GM19463 (cell line): ENCODE measurements around the gene DHX40.
"Not testable (repeated sequence)": the region's sequence is repeated elsewhere in the genome, so short reads cannot be mapped to it uniquely, and the experiment has no call there.

Experiments used
- ATAC-seq: cut with Tn5 transposase; IDR thresholded peaks from one replicate; pipeline ENCODE4 v1.9.1; 2021; ENCODE audit warnings: mild to moderate bottlenecking, moderate library complexity; ENCODE audit not compliant: unreplicated experiment

DHX40 gene

DNA sequence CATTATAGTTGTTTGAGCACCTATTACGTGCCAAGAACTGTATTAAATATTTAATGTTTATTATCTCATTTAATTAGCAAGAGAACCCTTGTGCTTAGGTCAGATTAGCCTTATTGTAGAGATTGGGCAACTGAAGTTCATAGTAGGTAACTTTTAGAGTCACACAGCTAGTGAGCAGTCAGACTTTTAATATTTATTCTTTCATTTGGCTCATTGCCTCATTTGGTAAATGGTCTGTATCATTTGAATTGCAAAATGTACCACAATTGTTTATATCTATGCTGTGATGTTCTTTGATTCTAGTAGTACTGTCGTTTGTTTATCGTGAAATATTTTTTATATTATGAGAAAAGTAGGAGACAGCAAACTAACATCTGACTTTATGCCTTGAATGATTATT is 61.9 kb downstream of the DHX40 start:
- ATAC-seq = no peak

DNA sequence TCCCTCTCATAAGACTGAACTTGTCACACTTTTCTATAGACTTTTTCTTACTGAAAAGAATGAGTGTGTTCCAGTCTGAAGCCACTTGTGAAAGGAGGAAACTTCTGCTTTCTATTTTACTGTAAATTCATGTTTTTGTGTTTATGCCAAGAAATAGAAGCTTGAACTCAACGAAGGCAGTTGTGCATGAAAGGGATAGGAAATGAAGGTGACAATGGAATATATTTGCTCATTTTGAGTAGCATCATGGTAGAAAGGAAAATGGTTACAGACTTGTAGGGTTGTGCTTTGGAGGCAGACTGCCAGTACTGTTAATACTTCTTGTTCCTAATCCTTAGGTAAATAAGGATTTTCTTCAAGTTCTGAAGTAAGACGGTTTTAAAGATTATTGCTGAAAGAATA is 62.4 kb downstream of the DHX40 start:
- no peak for ATAC-seq

DNA sequence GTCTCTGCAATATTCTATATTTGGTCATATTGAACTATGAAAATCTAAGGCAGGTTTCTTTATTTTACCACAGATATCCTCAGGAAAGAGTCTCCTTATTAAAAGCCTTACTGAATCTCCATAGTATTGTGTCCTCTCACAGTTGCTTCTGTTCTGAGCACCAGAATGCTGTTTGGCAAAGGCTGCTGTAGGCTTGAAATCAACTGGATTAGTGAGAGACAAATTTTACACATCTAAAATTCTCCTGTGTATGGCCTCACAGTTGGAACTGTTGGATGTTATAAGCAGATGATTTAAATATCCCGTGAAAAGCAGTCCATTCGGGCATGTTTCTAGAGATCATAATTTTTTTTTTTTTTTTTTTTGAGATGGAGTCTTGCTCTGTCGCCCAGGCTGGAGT is 63.8 kb downstream of the DHX40 start:
- no peak for ATAC-seq

DNA sequence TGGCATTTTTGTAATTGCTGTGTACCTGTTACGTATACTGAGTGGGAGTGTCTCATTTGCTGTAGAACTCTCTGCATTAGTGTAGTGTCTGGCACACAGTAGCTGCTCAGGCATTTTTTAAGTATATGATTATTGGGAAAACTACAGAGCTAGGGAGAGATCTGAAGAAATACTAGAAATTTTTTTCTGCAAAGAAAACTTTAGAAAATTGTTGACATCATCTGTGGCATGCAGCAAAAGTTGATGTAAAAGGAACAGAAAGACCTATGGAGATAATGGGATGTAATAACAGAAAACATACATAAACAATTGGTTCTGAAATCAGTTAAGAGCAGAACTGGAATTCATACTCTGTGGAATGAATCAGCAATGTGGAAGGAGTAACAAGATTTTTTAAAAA is 65.9 kb downstream of the DHX40 start:
- ATAC-seq = no peak

DNA sequence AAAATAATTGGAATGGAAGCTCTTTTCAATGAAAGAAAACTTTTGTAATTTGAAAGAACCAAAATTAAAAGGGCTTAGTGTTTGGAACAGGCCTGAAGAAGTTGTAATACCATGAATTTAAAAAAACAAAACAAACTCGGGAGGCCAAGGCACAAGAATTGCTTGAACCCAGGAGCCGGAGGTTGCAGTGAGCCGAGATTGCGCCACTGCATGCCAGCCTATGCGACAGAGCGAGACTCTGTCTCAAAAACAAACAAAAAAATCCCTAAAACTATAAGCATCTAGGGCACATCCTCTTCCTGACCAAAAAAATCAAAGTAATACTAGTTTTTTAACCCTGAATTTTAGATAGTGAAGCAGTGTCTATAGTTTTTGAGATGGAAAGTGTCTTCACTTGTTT is 67.0 kb downstream of the DHX40 start:
- ATAC-seq = no peak

DNA sequence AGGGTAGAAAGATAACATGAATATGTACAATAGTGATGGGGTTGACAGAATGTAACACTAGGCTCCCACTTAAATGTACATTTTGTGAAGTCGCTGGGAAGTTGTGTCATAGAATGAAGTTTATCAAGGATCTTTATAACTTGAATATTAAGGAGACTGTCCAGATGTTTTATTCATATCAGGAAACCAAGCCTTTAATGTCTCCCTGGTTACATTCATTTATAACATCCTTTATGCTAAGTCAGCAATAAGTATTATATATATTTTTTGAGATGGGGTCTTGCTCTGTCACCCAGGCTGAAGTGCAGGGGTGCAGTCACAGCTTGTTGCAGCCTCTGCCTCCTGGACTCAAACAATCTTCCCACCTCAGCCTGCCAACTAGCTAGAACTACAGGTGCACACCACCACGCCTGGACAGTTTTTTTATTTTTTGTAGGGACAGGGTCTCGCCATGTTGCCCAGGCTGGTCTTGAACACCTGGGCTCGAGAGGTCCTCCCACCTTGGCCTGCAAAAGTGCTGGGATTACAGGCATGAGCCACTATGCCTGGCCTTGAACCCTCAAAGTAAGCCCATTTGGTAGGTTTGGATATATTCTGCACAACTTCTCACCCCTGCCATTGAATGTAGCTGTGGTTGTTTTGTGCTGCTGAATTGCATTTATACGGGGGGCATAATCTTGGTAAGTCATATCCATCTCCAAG is 68.4 kb downstream of the DHX40 start:
- ATAC-seq = no peak

DNA sequence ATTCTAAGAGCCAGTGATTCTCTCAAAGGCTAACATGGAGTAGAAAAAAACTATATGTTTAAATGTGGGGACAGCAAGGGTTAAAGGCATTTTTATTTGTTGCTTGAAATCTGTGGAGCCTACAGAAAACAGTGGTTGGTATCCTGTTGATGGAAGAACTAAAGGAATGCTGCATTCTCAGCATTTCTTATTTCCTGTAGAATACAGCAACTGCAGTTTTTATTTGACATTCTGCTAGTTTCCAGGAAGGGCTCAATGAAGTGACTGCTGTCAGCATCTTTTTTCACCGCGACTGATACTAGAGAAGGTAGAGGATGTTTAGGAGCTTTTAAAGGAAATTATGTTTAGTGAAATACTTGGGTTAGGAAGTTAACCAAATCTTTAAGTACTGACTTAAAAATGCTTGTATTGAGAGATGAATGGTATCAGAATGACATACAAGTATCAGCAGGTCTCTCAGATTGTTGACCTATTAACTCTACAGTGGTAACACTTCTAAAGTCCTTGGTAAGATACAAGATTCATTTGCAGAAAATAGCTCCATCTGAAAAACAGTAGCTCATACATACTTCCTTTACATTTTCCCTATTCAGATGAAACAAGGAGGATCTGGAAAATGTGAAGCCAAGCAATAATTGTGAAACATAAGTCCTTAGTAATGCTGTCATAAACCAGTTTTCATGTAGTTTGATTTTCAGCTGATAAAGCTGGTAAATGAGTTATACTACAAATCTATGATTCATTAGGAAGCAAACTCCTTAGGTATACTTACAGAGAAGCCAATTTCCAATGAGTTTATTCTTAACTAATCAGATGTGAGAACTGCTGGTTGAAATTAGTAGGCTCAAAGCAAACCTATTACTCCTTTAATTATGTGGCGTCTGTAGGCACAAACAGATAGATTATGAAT is 69.5 kb downstream of the DHX40 start:
- ATAC-seq = peak; percentile 71

DNA sequence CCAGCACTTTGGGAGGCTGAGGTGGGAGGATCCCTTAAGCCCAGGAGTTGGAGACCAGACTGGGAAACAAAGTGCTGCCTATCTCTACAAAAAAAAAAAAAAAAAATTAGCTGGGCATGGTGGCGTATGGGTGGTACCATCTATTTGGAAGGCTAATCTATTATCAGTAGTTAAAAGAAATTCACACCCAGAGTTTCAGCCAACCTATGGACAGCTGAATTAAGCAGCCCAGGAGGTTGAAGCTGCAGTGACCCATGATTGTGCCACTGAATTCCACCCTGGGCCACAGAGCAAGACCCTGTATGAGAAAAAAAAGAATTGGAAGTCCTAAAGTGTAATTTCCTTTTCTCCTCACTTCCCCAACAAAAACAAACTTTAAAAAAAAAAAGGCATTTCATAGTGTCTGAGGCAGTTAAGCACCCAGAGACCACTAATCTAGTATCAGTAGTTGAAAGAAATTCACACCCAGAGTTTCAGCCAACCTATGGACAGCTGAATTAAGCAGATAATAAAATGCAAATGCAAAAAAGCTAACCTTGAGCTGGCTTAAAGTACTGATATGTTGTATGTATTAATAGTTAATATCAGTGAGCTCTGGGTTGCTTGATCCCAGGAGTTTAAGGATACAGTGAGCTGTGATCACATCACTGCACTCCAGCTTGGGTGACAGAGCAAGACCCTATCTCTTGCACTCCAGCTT is 72.4 kb downstream of the DHX40 start:
- no peak for ATAC-seq

DNA sequence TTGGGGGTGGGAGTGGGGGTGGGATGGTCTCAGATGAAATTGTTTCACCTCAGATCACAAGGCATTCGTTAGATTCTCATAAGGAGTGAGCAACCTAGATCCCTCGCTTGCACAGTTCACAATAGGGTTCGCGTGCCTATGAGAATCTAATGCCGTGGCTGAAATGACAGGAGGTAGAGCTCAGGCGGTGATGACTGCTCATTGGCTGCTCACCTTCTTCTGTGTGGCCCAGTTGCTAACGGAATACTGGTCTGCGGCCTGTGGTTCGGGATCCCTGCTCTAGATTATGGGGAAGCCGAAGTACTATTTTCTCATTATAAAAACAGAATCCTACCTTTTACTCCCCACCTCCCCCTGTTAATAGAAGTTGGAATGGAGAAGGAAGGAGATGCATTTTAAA is 73.1 kb downstream of the DHX40 start:
- no peak for ATAC-seq

DNA sequence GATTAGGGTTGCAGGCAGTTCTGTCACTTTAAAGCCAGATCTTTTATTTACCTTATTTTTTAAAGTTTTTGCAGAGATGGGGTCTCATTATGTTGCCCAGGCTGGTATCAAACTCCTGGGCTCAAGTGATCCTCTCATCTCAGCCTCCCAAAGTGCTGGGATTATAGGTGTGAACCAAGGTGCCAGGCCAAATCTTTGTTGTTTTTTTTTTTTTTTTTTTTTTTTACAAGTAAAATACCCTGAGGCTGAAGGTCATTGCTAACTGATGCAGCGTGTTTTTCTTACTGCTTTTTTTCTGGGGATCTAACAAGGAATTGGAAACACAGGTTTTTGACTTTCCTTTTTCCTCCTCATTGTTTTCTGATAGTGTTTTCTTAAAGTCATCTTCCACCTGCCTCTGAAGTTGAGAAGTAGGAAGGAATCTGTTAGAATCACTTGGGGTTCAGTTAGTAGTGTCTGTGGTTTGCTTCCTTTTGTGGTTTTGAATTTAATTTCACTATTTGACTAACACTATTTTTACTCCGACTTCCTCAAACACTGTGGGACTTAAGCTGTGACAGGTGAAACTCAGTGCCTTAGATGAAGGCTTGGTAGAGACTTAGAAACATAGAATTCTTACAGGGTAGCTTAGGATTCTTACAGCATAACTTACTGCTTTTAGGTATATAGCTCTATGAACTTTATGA is 76.5 kb downstream of the DHX40 start:
- peak; percentile 78 for ATAC-seq

DNA sequence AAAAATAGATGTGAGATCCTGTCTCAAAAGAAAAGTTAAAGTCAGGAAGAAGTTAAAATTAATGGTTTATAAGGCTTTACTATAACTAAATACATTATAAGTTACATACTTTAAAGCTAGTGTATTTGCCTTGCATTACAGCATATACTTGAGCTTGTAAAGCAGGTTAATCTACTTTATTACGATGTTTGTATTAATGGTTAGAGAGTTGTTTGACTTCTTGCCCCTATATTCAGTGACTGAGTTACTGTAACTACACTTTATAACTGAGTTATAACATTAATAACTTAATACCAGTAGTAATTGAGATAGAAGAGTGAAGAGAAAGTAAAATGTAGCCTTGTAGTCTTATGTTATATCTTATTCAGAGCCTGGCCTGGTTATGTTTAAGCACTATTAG is 77.2 kb downstream of the DHX40 start:
- ATAC-seq = no peak

DNA sequence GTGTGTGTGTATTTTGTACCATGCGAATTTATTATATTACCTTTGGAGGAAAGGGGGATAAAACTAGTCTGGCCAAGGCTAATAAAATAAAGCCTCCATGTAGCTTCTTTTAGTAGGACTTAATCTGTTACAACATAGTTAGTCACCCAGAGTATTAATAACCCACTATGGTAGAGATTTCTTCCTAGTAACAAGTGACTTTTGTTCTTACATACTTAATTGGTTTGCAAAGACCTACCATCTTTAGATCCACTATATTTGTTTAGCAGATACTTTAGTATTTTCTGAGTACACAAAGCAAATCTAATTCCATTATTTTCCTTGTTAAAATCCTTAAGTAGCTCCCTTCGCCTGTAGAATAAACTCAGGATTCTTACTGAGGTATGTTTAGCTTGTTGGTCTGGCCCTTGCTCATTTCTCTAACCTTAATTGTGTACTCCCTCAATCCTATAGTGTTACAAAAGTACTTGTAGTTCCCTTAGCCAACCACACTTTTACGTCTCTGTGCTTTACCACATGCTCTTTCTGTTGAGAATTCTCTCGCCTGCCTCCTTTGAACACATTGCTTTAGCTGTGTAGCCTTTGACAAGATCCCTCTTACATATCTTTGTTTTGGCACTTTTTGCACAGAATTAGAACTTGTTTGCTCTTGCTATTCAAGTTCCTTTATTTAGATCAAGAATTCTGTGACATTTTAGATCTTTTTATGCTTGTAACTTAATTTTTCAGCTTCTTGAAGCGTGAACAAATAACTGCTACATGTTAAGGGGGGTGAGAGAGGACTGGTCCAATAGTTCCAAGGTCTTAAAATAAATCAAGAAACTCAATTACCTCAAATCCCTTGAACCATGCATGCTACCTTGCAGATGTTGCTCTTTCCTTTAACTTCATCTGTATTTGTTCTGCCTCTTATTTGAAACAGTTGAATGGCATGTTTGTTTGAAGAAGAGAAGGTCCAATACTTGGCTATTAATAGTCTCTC is 78.0 kb downstream of the DHX40 start:
- ATAC-seq = no peak

DNA sequence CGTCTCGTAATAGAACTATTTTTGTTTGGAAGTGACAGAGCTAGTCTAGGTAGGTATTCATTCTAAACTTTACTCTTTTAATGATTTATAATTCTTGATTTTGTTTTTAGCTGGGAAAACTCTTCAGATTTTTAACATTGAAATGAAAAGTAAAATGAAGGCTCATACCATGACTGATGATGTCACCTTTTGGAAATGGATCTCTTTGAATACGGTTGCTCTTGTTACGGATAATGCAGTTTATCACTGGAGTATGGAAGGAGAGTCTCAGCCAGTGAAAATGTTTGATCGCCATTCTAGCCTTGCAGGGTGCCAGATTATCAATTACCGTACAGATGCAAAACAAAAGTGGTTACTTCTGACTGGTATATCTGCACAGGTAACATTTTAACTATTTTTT is 81.9 kb downstream of the DHX40 start:
- no peak for ATAC-seq

DNA sequence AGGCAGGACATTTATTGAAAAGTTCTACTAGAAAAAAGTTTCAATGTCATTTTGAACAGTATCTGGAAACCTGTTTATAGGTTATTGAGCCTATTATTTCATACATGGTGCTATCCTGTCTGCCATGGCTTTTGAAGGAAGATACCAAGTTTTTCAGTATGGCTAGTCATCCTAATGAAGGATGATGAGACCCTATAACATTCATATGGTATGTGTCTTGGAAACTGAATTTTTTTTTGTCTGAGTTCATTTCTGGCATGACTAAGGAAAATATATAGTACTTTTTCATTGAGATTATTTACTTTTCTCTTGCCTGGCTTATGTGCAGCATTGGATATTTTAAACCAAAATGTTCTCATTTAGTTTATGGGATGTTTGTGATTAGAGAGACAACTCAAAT is 84.5 kb downstream of the DHX40 start:
- ATAC-seq = no peak

DNA sequence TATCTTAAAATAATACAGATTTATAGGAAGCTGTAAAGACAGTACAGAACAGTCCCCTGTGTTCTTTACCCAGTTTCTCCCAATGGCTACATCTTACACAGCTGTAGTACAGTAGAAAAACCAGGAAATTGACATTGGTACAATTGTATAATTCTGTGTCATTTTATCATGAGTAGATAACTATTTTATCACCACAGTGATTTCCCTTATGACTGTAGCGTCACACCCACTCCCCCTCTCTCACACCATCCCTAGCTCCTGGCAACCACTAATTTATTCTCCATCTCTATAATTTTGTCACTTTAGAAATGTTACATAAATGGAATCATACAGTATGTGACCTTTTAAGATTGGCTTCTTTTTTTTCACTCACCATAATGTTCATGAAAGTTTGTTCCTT is 85.2 kb downstream of the DHX40 start:
- no peak for ATAC-seq

DNA sequence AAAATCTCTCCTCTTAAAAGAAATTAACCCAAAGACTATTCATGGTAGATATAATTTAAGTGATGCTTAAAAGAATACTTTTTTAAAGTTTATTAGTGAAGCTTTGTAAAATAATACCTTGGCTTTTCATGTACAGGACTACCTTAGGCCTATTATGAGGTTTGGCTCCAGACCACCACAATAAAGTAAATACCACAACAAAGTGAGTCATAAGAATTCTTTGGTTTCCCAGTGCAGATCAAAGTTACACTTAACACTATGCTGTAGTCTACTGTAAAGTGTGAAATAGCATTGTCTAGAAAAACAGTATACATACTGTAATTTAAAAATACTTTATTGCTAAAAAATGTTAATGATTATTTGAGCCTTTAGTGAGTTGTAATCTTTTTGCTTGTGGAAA is 85.9 kb downstream of the DHX40 start:
- no peak for ATAC-seq

DNA sequence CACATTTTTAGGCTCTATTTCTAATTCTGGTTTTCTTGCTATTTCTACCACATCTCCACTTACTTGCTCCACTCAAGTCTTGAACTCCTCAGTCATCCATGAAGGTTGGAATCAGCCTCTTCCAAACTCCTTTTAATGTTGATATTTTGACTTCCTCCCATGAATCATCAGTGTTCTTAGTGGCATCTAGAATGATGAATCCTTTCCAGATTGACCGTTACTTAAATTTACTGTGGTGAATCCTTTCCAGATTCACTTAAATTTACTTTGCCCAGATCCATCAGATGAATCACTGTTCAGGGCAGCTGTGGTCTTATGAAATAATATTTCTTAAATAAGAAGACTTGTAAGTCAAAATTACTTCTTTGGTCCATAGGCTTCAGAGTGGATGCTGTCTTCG is 86.7 kb downstream of the DHX40 start:
- no peak for ATAC-seq

DNA sequence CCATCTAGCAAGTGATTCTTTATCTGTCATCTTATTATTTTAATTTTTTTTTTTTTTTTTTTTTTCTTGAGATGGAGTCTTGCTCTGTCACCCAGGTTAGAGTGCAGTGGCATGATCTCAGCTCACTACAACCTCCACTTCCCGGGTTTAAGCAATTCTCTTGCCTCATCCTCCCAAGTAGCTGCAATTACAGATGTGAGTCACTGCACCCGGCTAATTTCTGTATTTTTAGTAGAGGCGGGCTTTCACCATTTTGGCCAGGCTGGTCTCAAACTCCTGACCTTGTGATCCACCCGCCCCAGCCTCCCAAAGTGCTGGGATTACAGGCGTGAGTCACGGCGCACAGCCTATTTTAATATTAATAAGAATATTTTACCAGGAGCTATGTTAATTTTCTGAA is 91.2 kb downstream of the DHX40 start:
- not testable (repeated sequence) for ATAC-seq
